Femur (tissue), 1 donor: Measurements from ENCODE around the gene PAOX.

Source experiments
- DNase-seq: peaks from one replicate; pipeline ENCODE4 v3.0.0-alpha.2; 2017

The PAOX gene

DNA sequence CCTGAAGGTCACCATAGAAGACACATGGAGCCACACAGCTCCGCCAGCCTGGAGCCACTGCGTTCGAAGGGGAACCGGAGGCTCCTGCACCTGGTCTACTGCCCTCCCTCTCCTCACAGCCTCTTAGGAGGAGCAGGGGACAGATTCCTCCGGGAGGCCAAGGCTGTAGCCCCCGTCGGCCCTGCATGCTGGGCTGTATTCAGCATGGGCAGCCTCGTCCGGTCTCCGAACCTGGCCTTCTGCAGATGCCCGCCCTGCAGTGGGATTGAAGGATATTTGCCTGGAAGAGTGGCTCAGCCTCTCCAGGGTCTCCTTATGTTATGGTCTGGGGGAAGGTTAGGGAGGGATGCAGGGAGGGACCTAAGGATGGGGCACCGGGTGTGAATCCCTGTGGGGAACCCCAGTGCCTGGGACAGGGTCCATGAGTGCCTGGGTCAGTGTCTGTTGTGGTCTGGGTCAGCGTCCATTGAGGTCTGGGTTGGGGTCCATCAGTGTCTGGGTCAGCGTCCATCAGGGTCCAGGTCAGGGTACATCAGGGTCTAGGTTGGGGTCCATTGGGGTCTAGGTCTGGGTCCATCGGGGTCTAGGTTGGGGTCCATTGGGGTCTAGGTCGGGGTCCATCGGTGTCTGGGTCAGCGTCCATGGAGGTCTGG, 61.7 kb downstream of the PAOX start:
- no peak for DNase-seq
